Measurements from ENCODE around the gene CDKAL1. TPM values are rescaled to one million over a fixed set of nuclear protein-coding genes. Genes with fewer than 3 reads are reported as not detected.

CDKAL1 gene
- total and polyA plus RNA-seq, 2 of the 8 experiments (the other 6 are each of a cell fraction or from before 2014, with no cell fraction given), result 8.4 to 24.6 TPM

DNA sequence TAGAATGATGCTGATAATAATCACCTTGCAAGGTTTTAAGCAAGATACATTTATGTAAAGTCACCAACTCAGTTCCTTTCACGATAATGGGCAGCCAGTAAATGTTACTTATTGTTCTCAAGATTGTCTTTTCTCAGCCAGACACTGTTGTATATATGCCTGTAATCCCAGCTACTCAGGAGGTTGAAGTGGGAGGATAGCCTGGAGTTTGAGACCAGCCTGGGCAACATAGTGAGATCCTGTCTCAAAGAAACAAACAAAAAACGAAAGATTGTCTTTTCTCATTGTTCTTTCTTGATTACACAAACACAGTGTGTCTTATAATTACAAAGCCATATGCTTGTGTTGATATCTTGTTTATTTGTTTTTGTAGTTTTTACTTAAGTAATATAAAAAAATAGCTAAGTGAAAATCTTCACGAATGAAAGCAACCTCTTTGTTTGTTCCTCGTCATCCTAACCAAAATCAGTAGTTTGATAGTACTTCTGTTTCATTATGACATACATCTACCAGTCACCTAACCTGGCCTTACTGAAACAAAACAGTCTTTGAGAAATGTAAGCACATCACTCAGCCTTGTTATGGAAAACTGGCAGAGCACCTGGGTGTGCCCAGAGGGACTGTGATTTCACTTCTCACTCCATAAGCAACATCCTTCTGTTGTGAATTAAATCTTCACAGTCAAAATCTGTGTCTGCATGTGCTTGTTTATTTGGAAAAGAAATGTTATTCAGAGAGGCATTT, 623.1 kb downstream of the CDKAL1 start (continued):
- TF ChIP-seq, protein P1, sequence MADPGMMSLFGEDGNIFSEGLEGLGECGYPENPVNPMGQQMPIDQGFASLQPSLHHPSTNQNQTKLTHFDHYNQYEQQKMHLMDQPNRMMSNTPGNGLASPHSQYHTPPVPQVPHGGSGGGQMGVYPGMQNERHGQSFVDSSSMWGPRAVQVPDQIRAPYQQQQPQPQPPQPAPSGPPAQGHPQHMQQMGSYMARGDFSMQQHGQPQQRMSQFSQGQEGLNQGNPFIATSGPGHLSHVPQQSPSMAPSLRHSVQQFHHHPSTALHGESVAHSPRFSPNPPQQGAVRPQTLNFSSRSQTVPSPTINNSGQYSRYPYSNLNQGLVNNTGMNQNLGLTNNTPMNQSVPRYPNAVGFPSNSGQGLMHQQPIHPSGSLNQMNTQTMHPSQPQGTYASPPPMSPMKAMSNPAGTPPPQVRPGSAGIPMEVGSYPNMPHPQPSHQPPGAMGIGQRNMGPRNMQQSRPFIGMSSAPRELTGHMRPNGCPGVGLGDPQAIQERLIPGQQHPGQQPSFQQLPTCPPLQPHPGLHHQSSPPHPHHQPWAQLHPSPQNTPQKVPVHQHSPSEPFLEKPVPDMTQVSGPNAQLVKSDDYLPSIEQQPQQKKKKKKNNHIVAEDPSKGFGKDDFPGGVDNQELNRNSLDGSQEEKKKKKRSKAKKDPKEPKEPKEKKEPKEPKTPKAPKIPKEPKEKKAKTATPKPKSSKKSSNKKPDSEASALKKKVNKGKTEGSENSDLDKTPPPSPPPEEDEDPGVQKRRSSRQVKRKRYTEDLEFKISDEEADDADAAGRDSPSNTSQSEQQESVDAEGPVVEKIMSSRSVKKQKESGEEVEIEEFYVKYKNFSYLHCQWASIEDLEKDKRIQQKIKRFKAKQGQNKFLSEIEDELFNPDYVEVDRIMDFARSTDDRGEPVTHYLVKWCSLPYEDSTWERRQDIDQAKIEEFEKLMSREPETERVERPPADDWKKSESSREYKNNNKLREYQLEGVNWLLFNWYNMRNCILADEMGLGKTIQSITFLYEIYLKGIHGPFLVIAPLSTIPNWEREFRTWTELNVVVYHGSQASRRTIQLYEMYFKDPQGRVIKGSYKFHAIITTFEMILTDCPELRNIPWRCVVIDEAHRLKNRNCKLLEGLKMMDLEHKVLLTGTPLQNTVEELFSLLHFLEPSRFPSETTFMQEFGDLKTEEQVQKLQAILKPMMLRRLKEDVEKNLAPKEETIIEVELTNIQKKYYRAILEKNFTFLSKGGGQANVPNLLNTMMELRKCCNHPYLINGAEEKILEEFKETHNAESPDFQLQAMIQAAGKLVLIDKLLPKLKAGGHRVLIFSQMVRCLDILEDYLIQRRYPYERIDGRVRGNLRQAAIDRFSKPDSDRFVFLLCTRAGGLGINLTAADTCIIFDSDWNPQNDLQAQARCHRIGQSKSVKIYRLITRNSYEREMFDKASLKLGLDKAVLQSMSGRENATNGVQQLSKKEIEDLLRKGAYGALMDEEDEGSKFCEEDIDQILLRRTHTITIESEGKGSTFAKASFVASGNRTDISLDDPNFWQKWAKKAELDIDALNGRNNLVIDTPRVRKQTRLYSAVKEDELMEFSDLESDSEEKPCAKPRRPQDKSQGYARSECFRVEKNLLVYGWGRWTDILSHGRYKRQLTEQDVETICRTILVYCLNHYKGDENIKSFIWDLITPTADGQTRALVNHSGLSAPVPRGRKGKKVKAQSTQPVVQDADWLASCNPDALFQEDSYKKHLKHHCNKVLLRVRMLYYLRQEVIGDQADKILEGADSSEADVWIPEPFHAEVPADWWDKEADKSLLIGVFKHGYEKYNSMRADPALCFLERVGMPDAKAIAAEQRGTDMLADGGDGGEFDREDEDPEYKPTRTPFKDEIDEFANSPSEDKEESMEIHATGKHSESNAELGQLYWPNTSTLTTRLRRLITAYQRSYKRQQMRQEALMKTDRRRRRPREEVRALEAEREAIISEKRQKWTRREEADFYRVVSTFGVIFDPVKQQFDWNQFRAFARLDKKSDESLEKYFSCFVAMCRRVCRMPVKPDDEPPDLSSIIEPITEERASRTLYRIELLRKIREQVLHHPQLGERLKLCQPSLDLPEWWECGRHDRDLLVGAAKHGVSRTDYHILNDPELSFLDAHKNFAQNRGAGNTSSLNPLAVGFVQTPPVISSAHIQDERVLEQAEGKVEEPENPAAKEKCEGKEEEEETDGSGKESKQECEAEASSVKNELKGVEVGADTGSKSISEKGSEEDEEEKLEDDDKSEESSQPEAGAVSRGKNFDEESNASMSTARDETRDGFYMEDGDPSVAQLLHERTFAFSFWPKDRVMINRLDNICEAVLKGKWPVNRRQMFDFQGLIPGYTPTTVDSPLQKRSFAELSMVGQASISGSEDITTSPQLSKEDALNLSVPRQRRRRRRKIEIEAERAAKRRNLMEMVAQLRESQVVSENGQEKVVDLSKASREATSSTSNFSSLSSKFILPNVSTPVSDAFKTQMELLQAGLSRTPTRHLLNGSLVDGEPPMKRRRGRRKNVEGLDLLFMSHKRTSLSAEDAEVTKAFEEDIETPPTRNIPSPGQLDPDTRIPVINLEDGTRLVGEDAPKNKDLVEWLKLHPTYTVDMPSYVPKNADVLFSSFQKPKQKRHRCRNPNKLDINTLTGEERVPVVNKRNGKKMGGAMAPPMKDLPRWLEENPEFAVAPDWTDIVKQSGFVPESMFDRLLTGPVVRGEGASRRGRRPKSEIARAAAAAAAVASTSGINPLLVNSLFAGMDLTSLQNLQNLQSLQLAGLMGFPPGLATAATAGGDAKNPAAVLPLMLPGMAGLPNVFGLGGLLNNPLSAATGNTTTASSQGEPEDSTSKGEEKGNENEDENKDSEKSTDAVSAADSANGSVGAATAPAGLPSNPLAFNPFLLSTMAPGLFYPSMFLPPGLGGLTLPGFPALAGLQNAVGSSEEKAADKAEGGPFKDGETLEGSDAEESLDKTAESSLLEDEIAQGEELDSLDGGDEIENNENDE (IDR thresholded peaks at IDR 0.05; ENCODE audit: insufficient replicate concordance, low read length), result no peak
- TF ChIP-seq RBBP5 (IDR thresholded peaks at IDR 0.05; ENCODE audit: borderline replicate concordance, low read depth, low read length), result no peak
- TF ChIP-seq CHD1 (IDR thresholded peaks at IDR 0.05; ENCODE audit: low read depth, low read length), result no peak
- TF ChIP-seq HDAC2 (IDR thresholded peaks at IDR 0.05; ENCODE audit: borderline replicate concordance in 1 of 2, low read depth in 2 of 2, low read length in 2 of 2), result no peak
- TF ChIP-seq HDAC6 (IDR thresholded peaks at IDR 0.05; ENCODE audit: low read depth, low read length), result no peak

All from H1 (cell line).